K562 (cell line): Measurements from ENCODE around the gene ULK1. TPM values are rescaled to one million over a fixed set of nuclear protein-coding genes. Genes with fewer than 3 reads are reported as not detected.
A peak's percentile ranks its signal among the peaks of the same experiment; 100 is the strongest.

ENCODE experiments used
- ATAC-seq: fragments of 200-7000 bp; cut with Tn5 transposase; 3 replicates; pipeline ENCODE4 v1.9.1; 2020; ENCODE audit warnings: moderate library complexity
- BruUV-seq: library from RNA; stranded (reverse); fragments of 400-500 nt; replicated peaks from 2 replicates; lab custom pipeline; 2021; lab: Mats Ljungman, UMichigan
- CTCF ChIA-PET: fragments of 300-600 bp; formaldehyde crosslinking; extraction: SDS; loops from one replicate; lab custom pipeline; 2021; ENCODE audit warnings: low intra/inter-chr PET ratio; lab: Yijun Ruan, JAX
- POLR2A ChIA-PET: fragments of 300-600, 350-650 bp; sonication (Branson Sonifier 250); formaldehyde crosslinking; extraction: SDS; loops from one replicate; lab custom pipeline; 2021; ENCODE audit warnings: antibody characterized with exemption, inconsistent platforms; lab: Yijun Ruan, JAX
- DNase-seq, 4 experiments: peaks; one replicate each; pipeline versions ENCODE4 v3.0.0 to v3.0.0-alpha.2; 2011 to 2018; ENCODE audit warnings: low spot score in 3 of 4, mixed read lengths in 3 of 4; ENCODE audit errors: extremely low read depth in 1 of 4
- FAIRE-seq: peaks from 2 replicates; lab custom pipeline; 2011; peaks lifted over from hg19 to GRCh38; lab: Jason Lieb, UNC
- H2AFZ ChIP-seq: 2 replicates; pipeline ENCODE4 v1.6.0; 2011; ENCODE audit warnings: low read depth, low read length, control low read depth, inconsistent platforms
- H3K27ac ChIP-seq: fragments of 200-600 bp; 3 replicates; pipeline ENCODE4 v1.8.0; 2011; ENCODE audit warnings: low read depth, mild to moderate bottlenecking, control low read depth, inconsistent platforms, low read length, moderate library complexity, mixed read lengths; ENCODE audit errors: extremely low read depth
- H3K27me3 ChIP-seq, 2 experiments: fragments of 300-600 bp in 1 of 2; 2 replicates in 1 of 2; 3 replicates in 1 of 2; pipeline versions ENCODE4 v1.6.0 to v1.8.0; 2011; ENCODE audit warnings: inconsistent platforms in 2 of 2, low read length in 2 of 2, mild to moderate bottlenecking in 1 of 2, mixed read lengths in 1 of 2, moderate library complexity in 1 of 2; ENCODE audit not compliant: control insufficient read depth in 2 of 2, insufficient read depth in 2 of 2
- H3K36me3 ChIP-seq: fragments of 300-600 bp; 3 replicates; pipeline ENCODE4 v1.8.0; 2011; ENCODE audit warnings: mild to moderate bottlenecking, low read length, inconsistent platforms; ENCODE audit not compliant: control insufficient read depth, insufficient read depth
- H3K4me1 ChIP-seq, 2 experiments: fragments of 200-600 bp in 1 of 2; replicated peaks in 1 of 2; 2 replicates in 1 of 2; 3 replicates in 1 of 2; pipeline versions ENCODE4 v1.5.1 to v1.8.0; 2011; ENCODE audit warnings: inconsistent platforms in 2 of 2, low read length in 2 of 2, mild to moderate bottlenecking in 1 of 2, mixed read lengths in 1 of 2, moderate library complexity in 1 of 2; ENCODE audit not compliant: control insufficient read depth in 2 of 2, insufficient read depth in 2 of 2
- H3K4me2 ChIP-seq: 2 replicates; pipeline ENCODE4 v1.6.1; 2011; ENCODE audit warnings: low read length, control low read depth, inconsistent platforms, mixed read lengths; ENCODE audit not compliant: insufficient read depth
- H3K4me3 ChIP-seq: fragments of 200-600 bp; sonication (generic), shearing (Covaris generic); 2 replicates; pipeline ENCODE4 v1.5.1; 2016; ENCODE audit warnings: control low read depth, inconsistent platforms
- H3K79me2 ChIP-seq: fragments of 200-600 bp; 3 replicates; pipeline ENCODE4 v1.8.0; 2011; ENCODE audit warnings: low read length, inconsistent platforms; ENCODE audit not compliant: control insufficient read depth, insufficient read depth
- H3K9ac ChIP-seq, 2 experiments: 2 replicates each; pipeline versions ENCODE4 v1.6.0 to v1.6.1; 2011; ENCODE audit warnings: low read depth in 2 of 2, low read length in 2 of 2, control low read depth in 1 of 2, inconsistent platforms in 1 of 2, mild to moderate bottlenecking in 1 of 2, mixed read lengths in 1 of 2; ENCODE audit not compliant: insufficient read depth in 1 of 2
- H3K9me1 ChIP-seq: one replicate; pipeline ENCODE4 v1.6.0; 2011; ENCODE audit warnings: inconsistent platforms, mild to moderate bottlenecking, low read length, moderate library complexity; ENCODE audit not compliant: control insufficient read depth, insufficient read depth
- H3K9me3 ChIP-seq: replicated peaks from 2 replicates; pipeline ENCODE4 v1.5.1; 2011; ENCODE audit warnings: low read depth, low read length, inconsistent platforms; ENCODE audit not compliant: control insufficient read depth, insufficient read depth
- H4K20me1 ChIP-seq: replicated peaks from 2 replicates; pipeline ENCODE4 v1.6.1; 2011; ENCODE audit warnings: low read length, inconsistent platforms, mixed read lengths; ENCODE audit not compliant: control insufficient read depth, insufficient read depth
- CREB5 ChIP-seq: fragments of 250-450 bp; sonication (Bioruptor Pico); IDR thresholded peaks from 2 replicates; pipeline ENCODE4 v1.5.0; 2020; ENCODE audit warnings: mild to moderate bottlenecking
- KAT8 ChIP-seq: fragments of 450-650 bp; IDR thresholded peaks from 2 replicates; pipeline ENCODE4 v1.6.1; 2016; ENCODE audit warnings: low read depth, mild to moderate bottlenecking
- KLF6 ChIP-seq: fragments of 250-450 bp; sonication (Bioruptor Pico); IDR thresholded peaks from 2 replicates; pipeline ENCODE4 v1.4.0; 2020; ENCODE audit warnings: mild to moderate bottlenecking, moderate library complexity, borderline replicate concordance
- PHF8 ChIP-seq: fragments of 200-600 bp; sonication (generic); IDR thresholded peaks from 2 replicates; pipeline ENCODE4 v1.6.1; 2012; ENCODE audit warnings: mixed run types, mild to moderate bottlenecking, inconsistent platforms, low read length, moderate library complexity, borderline replicate concordance
- POLR2B ChIP-seq: fragments of 450-650 bp; IDR thresholded peaks from 2 replicates; pipeline ENCODE4 v1.6.1; 2018; ENCODE audit warnings: low read depth; ENCODE audit not compliant: partially characterized antibody
- SETDB1 ChIP-seq: IDR thresholded peaks from one replicate; pipeline ENCODE4 v1.6.1; 2012; ENCODE audit warnings: low read length, control low read depth, inconsistent platforms
- ZBTB17 ChIP-seq: fragments of 450-650 bp; formaldehyde crosslinking; IDR thresholded peaks from 2 replicates; pipeline ENCODE4 v1.4.0; 2020; ENCODE audit warnings: mild to moderate bottlenecking
- WGBS: fragments of 100-300 bp; shearing (Covaris generic); methylation state at CpG from one replicate; pipeline ENCODE4 v1.1.6; 2016; ENCODE audit warnings: low coverage, mixed read lengths; ENCODE audit not compliant: insufficient coverage; ENCODE audit errors: missing lambda C conversion rate; 5-methylcytosine and 5-hydroxymethylcytosine counted together
- in situ Hi-C: fragments of 300-500 bp; cut with MboI; formaldehyde crosslinking; loops from 4 replicates; pipeline ENCODE4 v1.15.0; 2018; ENCODE audit warnings: inconsistent platforms, mixed read lengths
- intact Hi-C: fragments of 100-400 bp; cut with micrococcal nuclease; formaldehyde crosslinking; loops from 2 replicates; pipeline ENCODE4 v1.14.2; 2022
- polyA plus RNA-seq, 8 experiments: library from polyadenylated mRNA; depleted of rRNA in 4 of 8; stranded (reverse) in 5 of 8; unstranded in 3 of 8; fragments of >200 nt; fragmentation: Nextera tagmentation in 2 of 8; fragmentation: Illumina TruSeq in 1 of 8; extraction: Ambion mirVana in 2 of 8; extraction: Trizol in 1 of 8; gene quantifications; 2 replicates each; pipeline versions ENCODE4 v1.2.1 to v1.2.3, GENCODE V29; 2011 to 2014; ENCODE audit warnings: inconsistent platforms in 1 of 8, missing spikeins in 1 of 8
- total RNA-seq, 7 experiments: library from RNA; depleted of rRNA in 6 of 7; stranded (reverse); fragments of >200 nt in 6 of 7; fragmentation: Illumina TruSeq in 2 of 7; extraction: Trizol in 2 of 7; gene quantifications; 2 replicates each; pipeline versions ENCODE4 v1.2.1 to v1.2.3, GENCODE V29; 2011 to 2021; ENCODE audit warnings: low replicate concordance in 1 of 7
- TF ChIP-seq, protein P1 (sequence below): sonication (generic); formaldehyde crosslinking; IDR thresholded peaks from 2 replicates; pipeline ENCODE4 v1.8.0; 2023; ENCODE audit warnings: mild to moderate bottlenecking, missing genetic modification reagents
- TF ChIP-seq, protein P2 (sequence below): sonication (generic); formaldehyde crosslinking; IDR thresholded peaks from 2 replicates; pipeline ENCODE4 v1.8.0; 2023; ENCODE audit warnings: mild to moderate bottlenecking, missing genetic modification reagents
- TF ChIP-seq, protein P3 (sequence below): sonication (generic); formaldehyde crosslinking; IDR thresholded peaks from 2 replicates; pipeline ENCODE4 v1.8.0; 2022; ENCODE audit warnings: missing genetic modification reagents, mild to moderate bottlenecking, borderline replicate concordance

The ULK1 gene
- total and polyA plus RNA-seq, 9 of the 15 experiments (the other 6 are each of a cell fraction or from before 2014, with no cell fraction given), result 0.15 to 29.4 (median 2.5) TPM

DNA sequence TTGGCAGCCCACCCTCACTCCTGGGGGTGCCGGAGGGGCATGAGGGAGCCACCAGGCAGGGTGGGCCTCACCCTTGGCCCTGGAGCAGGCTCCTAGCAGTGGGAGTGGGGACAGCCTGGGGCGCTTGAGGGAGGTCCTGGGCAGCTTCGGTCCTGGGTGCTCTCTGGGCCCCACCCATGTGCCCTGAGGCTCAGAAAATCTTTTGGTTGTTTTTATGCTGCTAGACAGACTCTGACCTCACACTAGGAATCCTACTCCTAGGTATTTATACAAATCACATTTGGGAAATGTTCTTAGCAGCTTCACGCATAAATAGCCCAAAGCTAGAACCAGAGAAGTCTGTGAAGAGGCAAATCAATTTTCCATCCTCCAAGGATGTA lies 10.9 kb upstream of the ULK1 start:
- H3K9ac ChIP-seq, result no peak overlapping the region
- peak overlapping the region; percentile 66; the same call in 1 of the 2 replicates for H2AFZ ChIP-seq
- H3K27me3 ChIP-seq, result peaks cover 0 to under 1% of the 10 kb centered on the region in 2 experiments; a peak in 3 of 5 replicates
- peaks cover 6% of the 10 kb centered on the region; the same call in 1 of the 2 replicates for H3K9me3 ChIP-seq
- H3K27ac ChIP-seq, result no peak overlapping the region
- H4K20me1 ChIP-seq, result no peaks in the 10 kb centered on the region
- ATAC-seq (peak; percentile 33), FAIRE-seq (no peak), DNase-seq (no peak)
- TF ChIP-seq CREB5 (CRISPR knock-in tag) (no peak), SETDB1 (no peak), POLR2B (no peak), ZBTB17 (CRISPR knock-in tag) (no peak), PHF8 (no peak), KLF6 (CRISPR knock-in tag) (no peak), KAT8 (no peak)
- TF ChIP-seq, protein P1, sequence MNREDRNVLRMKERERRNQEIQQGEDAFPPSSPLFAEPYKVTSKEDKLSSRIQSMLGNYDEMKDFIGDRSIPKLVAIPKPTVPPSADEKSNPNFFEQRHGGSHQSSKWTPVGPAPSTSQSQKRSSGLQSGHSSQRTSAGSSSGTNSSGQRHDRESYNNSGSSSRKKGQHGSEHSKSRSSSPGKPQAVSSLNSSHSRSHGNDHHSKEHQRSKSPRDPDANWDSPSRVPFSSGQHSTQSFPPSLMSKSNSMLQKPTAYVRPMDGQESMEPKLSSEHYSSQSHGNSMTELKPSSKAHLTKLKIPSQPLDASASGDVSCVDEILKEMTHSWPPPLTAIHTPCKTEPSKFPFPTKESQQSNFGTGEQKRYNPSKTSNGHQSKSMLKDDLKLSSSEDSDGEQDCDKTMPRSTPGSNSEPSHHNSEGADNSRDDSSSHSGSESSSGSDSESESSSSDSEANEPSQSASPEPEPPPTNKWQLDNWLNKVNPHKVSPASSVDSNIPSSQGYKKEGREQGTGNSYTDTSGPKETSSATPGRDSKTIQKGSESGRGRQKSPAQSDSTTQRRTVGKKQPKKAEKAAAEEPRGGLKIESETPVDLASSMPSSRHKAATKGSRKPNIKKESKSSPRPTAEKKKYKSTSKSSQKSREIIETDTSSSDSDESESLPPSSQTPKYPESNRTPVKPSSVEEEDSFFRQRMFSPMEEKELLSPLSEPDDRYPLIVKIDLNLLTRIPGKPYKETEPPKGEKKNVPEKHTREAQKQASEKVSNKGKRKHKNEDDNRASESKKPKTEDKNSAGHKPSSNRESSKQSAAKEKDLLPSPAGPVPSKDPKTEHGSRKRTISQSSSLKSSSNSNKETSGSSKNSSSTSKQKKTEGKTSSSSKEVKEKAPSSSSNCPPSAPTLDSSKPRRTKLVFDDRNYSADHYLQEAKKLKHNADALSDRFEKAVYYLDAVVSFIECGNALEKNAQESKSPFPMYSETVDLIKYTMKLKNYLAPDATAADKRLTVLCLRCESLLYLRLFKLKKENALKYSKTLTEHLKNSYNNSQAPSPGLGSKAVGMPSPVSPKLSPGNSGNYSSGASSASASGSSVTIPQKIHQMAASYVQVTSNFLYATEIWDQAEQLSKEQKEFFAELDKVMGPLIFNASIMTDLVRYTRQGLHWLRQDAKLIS (CRISPR knock-in tag), result no peak
- TF ChIP-seq, protein P2, sequence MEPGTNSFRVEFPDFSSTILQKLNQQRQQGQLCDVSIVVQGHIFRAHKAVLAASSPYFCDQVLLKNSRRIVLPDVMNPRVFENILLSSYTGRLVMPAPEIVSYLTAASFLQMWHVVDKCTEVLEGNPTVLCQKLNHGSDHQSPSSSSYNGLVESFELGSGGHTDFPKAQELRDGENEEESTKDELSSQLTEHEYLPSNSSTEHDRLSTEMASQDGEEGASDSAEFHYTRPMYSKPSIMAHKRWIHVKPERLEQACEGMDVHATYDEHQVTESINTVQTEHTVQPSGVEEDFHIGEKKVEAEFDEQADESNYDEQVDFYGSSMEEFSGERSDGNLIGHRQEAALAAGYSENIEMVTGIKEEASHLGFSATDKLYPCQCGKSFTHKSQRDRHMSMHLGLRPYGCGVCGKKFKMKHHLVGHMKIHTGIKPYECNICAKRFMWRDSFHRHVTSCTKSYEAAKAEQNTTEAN (CRISPR knock-in tag), result no peak
- TF ChIP-seq, protein P3, sequence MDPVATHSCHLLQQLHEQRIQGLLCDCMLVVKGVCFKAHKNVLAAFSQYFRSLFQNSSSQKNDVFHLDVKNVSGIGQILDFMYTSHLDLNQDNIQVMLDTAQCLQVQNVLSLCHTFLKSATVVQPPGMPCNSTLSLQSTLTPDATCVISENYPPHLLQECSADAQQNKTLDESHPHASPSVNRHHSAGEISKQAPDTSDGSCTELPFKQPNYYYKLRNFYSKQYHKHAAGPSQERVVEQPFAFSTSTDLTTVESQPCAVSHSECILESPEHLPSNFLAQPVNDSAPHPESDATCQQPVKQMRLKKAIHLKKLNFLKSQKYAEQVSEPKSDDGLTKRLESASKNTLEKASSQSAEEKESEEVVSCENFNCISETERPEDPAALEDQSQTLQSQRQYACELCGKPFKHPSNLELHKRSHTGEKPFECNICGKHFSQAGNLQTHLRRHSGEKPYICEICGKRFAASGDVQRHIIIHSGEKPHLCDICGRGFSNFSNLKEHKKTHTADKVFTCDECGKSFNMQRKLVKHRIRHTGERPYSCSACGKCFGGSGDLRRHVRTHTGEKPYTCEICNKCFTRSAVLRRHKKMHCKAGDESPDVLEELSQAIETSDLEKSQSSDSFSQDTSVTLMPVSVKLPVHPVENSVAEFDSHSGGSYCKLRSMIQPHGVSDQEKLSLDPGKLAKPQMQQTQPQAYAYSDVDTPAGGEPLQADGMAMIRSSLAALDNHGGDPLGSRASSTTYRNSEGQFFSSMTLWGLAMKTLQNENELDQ (CRISPR knock-in tag), result no peak
- ChIA-PET CTCF (interaction anchor here (0.6 kb wide), 1 partner anchor 1010 kb away, joined by 3 read pairs; no protein-coding TSS in a partner anchor), POLR2A (interaction anchor here (0.9 kb wide), 1 partner anchor 23 kb away, joined by 6 read pairs; no protein-coding TSS in a partner anchor)
- in situ Hi-C loops, result no loop called here
- no peak overlapping the region for H3K4me3 ChIP-seq
- H3K36me3 ChIP-seq, result no peaks in the 10 kb centered on the region
- H3K79me2 ChIP-seq, result no peaks in the 10 kb centered on the region
- WGBS, result 74% methylated on average over 4 of the region's 4 CpGs
- peaks cover 6 to 16% of the 10 kb centered on the region in 2 experiments; a peak in 3 of 5 replicates for H3K4me1 ChIP-seq
- no peaks in the 10 kb centered on the region for H3K9me1 ChIP-seq
- no TSS peak for BruUV-seq
- intact Hi-C loops, result no loop called here
- no peak overlapping the region for H3K4me2 ChIP-seq
